OCI-LY3 (cell line): ENCODE measurements around the gene TAF3.

Experiments
- EZH2phosphoT487 ChIP-seq: fragments of 200-600 bp; shearing (Covaris generic); IDR thresholded peaks from 2 replicates; pipeline ENCODE4 v1.6.1; 2018; ENCODE audit warnings: antibody characterized with exemption, mixed run types, low read depth
- TF ChIP-seq, protein P1 (sequence below): fragments of 200-600, 300-600 bp; sonication (generic); IDR thresholded peaks from 2 replicates; pipeline ENCODE4 v1.5.1; 2014; ENCODE audit warnings: antibody characterized with exemption, low read length, low read depth

DNA sequence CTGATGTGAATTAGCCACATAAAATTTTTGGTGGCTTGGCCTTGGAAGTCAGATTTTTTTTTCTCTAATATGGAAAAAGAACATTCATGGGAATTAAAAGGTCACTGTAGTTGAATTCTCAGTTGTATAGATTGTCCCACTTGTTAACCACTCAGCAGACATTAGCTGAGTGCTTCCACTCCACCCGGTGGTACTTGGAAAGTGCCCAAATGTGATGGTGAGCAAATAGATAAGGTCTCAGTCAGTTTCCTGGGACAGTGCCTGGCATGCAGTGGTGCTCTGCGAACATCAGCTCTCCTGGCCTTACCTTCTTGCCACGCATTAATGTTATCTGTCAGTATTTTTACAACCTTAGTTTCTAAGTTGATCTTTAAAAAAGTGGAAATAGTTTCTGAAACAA is 28.9 kb upstream of the TAF3 start:
- TF ChIP-seq, protein P1, sequence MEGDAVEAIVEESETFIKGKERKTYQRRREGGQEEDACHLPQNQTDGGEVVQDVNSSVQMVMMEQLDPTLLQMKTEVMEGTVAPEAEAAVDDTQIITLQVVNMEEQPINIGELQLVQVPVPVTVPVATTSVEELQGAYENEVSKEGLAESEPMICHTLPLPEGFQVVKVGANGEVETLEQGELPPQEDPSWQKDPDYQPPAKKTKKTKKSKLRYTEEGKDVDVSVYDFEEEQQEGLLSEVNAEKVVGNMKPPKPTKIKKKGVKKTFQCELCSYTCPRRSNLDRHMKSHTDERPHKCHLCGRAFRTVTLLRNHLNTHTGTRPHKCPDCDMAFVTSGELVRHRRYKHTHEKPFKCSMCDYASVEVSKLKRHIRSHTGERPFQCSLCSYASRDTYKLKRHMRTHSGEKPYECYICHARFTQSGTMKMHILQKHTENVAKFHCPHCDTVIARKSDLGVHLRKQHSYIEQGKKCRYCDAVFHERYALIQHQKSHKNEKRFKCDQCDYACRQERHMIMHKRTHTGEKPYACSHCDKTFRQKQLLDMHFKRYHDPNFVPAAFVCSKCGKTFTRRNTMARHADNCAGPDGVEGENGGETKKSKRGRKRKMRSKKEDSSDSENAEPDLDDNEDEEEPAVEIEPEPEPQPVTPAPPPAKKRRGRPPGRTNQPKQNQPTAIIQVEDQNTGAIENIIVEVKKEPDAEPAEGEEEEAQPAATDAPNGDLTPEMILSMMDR = no peak
- no peak for TF ChIP-seq EZH2phosphoT487
